ENCODE results near the gene SVIL. TPM values are rescaled to one million over a fixed set of nuclear protein-coding genes. Genes with fewer than 3 reads are reported as not detected.
"Not testable (repeated sequence)": the region's sequence is repeated elsewhere in the genome, so short reads cannot be mapped to it uniquely, and the experiment has no call there.

The SVIL gene
- polyA plus RNA-seq, 4 donors: 39.4 to 44.2 (median 43.6) TPM

- no peak for DNase-seq (ENCODE audit: low read depth in 4 of 4, low spot score in 3 of 4)
Measured at GRCh38 chr10:29583674-29584073, 51.1 kb downstream of the SVIL start.

GRCh38 chr10:29582769-29583168, 52.0 kb downstream of the SVIL start:
- DNase-seq (ENCODE audit: low read depth in 4 of 4, low spot score in 3 of 4): not testable (repeated sequence)

- DNase-seq (ENCODE audit: low read depth in 4 of 4, low spot score in 3 of 4): no peak
Measured at GRCh38 chr10:29579455-29579970, 55.3 kb downstream of the SVIL start.

GRCh38 chr10:29578457-29578856, 56.3 kb downstream of the SVIL start:
- no peak for DNase-seq (ENCODE audit: low read depth in 4 of 4, low spot score in 3 of 4)

- DNase-seq (ENCODE audit: low read depth in 4 of 4, low spot score in 3 of 4): no peak
Measured at GRCh38 chr10:29576681-29577080, 58.1 kb downstream of the SVIL start.

GRCh38 chr10:29575098-29575455, 59.7 kb downstream of the SVIL start:
- no peak for DNase-seq (ENCODE audit: low read depth in 4 of 4, low spot score in 3 of 4)

- DNase-seq (ENCODE audit: low read depth in 4 of 4, low spot score in 3 of 4): not testable (repeated sequence)
Measured at GRCh38 chr10:29574212-29575097, 60.3 kb downstream of the SVIL start.

- DNase-seq (ENCODE audit: low read depth in 4 of 4, low spot score in 3 of 4): not testable (repeated sequence)
Measured at GRCh38 chr10:29570248-29570647, 64.5 kb downstream of the SVIL start.

GRCh38 chr10:29569795-29570194, 65.0 kb downstream of the SVIL start:
- no peak for DNase-seq (ENCODE audit: low read depth in 4 of 4, low spot score in 3 of 4)

- no peak for DNase-seq (ENCODE audit: low read depth in 4 of 4, low spot score in 3 of 4)
Measured at GRCh38 chr10:29567003-29567402, 67.8 kb downstream of the SVIL start.

- DNase-seq (ENCODE audit: low read depth in 4 of 4, low spot score in 3 of 4): not testable (repeated sequence)
Measured at GRCh38 chr10:29566209-29566608, 68.6 kb downstream of the SVIL start.

- no peak for DNase-seq (ENCODE audit: low read depth in 4 of 4, low spot score in 3 of 4)
Measured at GRCh38 chr10:29563420-29564035, 71.2 kb downstream of the SVIL start.

- not testable (repeated sequence) for DNase-seq (ENCODE audit: low read depth in 4 of 4, low spot score in 3 of 4)
Measured at GRCh38 chr10:29563006-29563405, 71.8 kb downstream of the SVIL start.

GRCh38 chr10:29559996-29560395, 74.8 kb downstream of the SVIL start:
- DNase-seq (ENCODE audit: low read depth in 4 of 4, low spot score in 3 of 4): peak in 1 of 4 donors; percentile 32

- DNase-seq (ENCODE audit: low read depth in 4 of 4, low spot score in 3 of 4): no peak
Measured at GRCh38 chr10:29557665-29558064, 77.1 kb downstream of the SVIL start.

- no peak for DNase-seq (ENCODE audit: low read depth in 4 of 4, low spot score in 3 of 4)
Measured at GRCh38 chr10:29555746-29556481, 78.9 kb downstream of the SVIL start.

- no peak for DNase-seq (ENCODE audit: low read depth in 4 of 4, low spot score in 3 of 4)
Measured at GRCh38 chr10:29555091-29555745, 79.6 kb downstream of the SVIL start.

- DNase-seq (ENCODE audit: low read depth in 4 of 4, low spot score in 3 of 4): no peak
Measured at GRCh38 chr10:29554660-29555059, 80.1 kb downstream of the SVIL start.

GRCh38 chr10:29553544-29554250, 81.1 kb downstream of the SVIL start:
- DNase-seq (ENCODE audit: low read depth in 4 of 4, low spot score in 3 of 4): no peak

- DNase-seq (ENCODE audit: low read depth in 4 of 4, low spot score in 3 of 4): not testable (repeated sequence)
Measured at GRCh38 chr10:29553116-29553515, 81.7 kb downstream of the SVIL start.

Measured in left renal pelvis (tissue), 4 donors.